NCI-H2107 treated with DMSO at 0.1 percent for 48 hours (cell line): Measurements from ENCODE around the gene NT5C1B.

ENCODE experiments used
- DNase-seq: peaks from one replicate; lab custom pipeline; 2025; ENCODE audit not compliant: unreplicated experiment; lab: John Stamatoyannopoulos, UW

Gene NT5C1B

GRCh38 chr2:18600255-18600613 is 10.9 kb upstream of the NT5C1B start:
- no peak for DNase-seq

- no peak for DNase-seq
Observed at GRCh38 chr2:18599509-18600254, 10.3 kb upstream of the NT5C1B start.

GRCh38 chr2:18598848-18599484 is 9.6 kb upstream of the NT5C1B start:
- no peak for DNase-seq

GRCh38 chr2:18597618-18598017 is 8.2 kb upstream of the NT5C1B start:
- DNase-seq, result no peak

- DNase-seq, result no peak
Observed at GRCh38 chr2:18596993-18597392, 7.6 kb upstream of the NT5C1B start.

- DNase-seq, result no peak
Observed at GRCh38 chr2:18593496-18593895, 4.1 kb upstream of the NT5C1B start.

- DNase-seq, result no peak
Observed at GRCh38 chr2:18592372-18592771, 3.0 kb upstream of the NT5C1B start.

GRCh38 chr2:18588802-18589201 is 567 bp downstream of the NT5C1B start:
- no peak for DNase-seq

- no peak for DNase-seq
Observed at GRCh38 chr2:18588049-18588448, 1.3 kb downstream of the NT5C1B start.

GRCh38 chr2:18585526-18585925 is 3.8 kb downstream of the NT5C1B start:
- no peak for DNase-seq

- no peak for DNase-seq
Observed at GRCh38 chr2:18584608-18584954, 4.8 kb downstream of the NT5C1B start.

GRCh38 chr2:18583905-18584607 is 5.3 kb downstream of the NT5C1B start:
- DNase-seq, result no peak

- no peak for DNase-seq
Observed at GRCh38 chr2:18580606-18581005, 8.8 kb downstream of the NT5C1B start.

GRCh38 chr2:18578033-18578432 is 11.3 kb downstream of the NT5C1B start:
- DNase-seq, result no peak

GRCh38 chr2:18566145-18566769 is 23.1 kb downstream of the NT5C1B start:
- no peak for DNase-seq

GRCh38 chr2:18560797-18561085 is 28.6 kb downstream of the NT5C1B start:
- no peak for DNase-seq

- DNase-seq, result peak; percentile 70
Observed at GRCh38 chr2:18560031-18560796, 29.2 kb downstream of the NT5C1B start, which contains the start of gene RDH14. TSS of gene RDH14 (minus strand) at chr2:18560653. CDS start at chr2:18560572, 81 bp downstream.

GRCh38 chr2:18559531-18560030 is 29.8 kb downstream of the NT5C1B start:
- peak; percentile 21 for DNase-seq

GRCh38 chr2:18558458-18558857 is 30.9 kb downstream of the NT5C1B start:
- DNase-seq, result no peak

- no peak for DNase-seq
Observed at GRCh38 chr2:18557121-18557520, 32.2 kb downstream of the NT5C1B start.
